Neural progenitor cell (in vitro differentiated cells): ENCODE measurements around the gene EXPH5.

Experiments
- CTCF ChIP-seq: fragments of 200-600 bp; sonication (generic); IDR thresholded peaks from 2 replicates; pipeline ENCODE4 v1.5.1; 2017; ENCODE audit warnings: antibody characterized with exemption, mild to moderate bottlenecking
- EZH2phosphoT487 ChIP-seq: fragments of 200-600 bp; sonication (generic); IDR thresholded peaks from 2 replicates; pipeline ENCODE4 v1.6.1; 2017; ENCODE audit warnings: antibody characterized with exemption

- TF ChIP-seq CTCF (no peak), EZH2phosphoT487 (no peak)
These were observed 13.5 kb downstream of the EXPH5 start for GRCh38 chr11:108580043-108580442.
